Thyroid gland (tissue), 4 donors: Measurements from ENCODE around the gene SHCBP1L.

Experiments used
- CTCF ChIP-seq, 6 experiments: fragments of 200-600 bp in 3 of 6; fragments of 450-650 bp in 3 of 6; sonication (generic) in 3 of 6; IDR thresholded peaks; one replicate each; pipeline ENCODE4 v1.5.1; 2016 to 2019; ENCODE audit warnings: antibody characterized with exemption in 6 of 6, mild to moderate bottlenecking in 2 of 6, inconsistent platforms in 1 of 6, moderate library complexity in 1 of 6
- POLR2A ChIP-seq, 2 donors: fragments of 450-650 bp; IDR thresholded peaks; one replicate each; pipeline ENCODE4 v1.6.1; 2017; ENCODE audit warnings: antibody characterized with exemption in 2 of 2, mild to moderate bottlenecking in 2 of 2, moderate library complexity in 1 of 2

- TF ChIP-seq CTCF (IDR thresholded peaks at IDR 0.05): no peak
- TF ChIP-seq POLR2A (IDR thresholded peaks at IDR 0.05): no peak
Observed at GRCh38 chr1:182952677-182953444, at the start of gene SHCBP1L.
